NB4 (cell line): ENCODE measurements around the gene PRDM15.

ENCODE experiments used
- DNase-seq: peaks from one replicate; pipeline ENCODE4 v3.0.0; 2010; ENCODE audit warnings: low read depth
- H3K4me3 ChIP-seq: one replicate; pipeline ENCODE4 v1.5.1; 2011; ENCODE audit warnings: mild to moderate bottlenecking, low read depth, low read length, moderate library complexity
- CTCF ChIP-seq: IDR thresholded peaks from one replicate; pipeline ENCODE4 v1.5.1; 2012; ENCODE audit warnings: low read depth, low read length
- MAX ChIP-seq: IDR thresholded peaks from 2 replicates; pipeline ENCODE4 v1.6.1; 2011; ENCODE audit warnings: low read depth, low read length
- MYC ChIP-seq: IDR thresholded peaks from 2 replicates; pipeline ENCODE4 v1.6.1; 2011; ENCODE audit warnings: low read depth, low read length
- POLR2A ChIP-seq: IDR thresholded peaks from 2 replicates; pipeline ENCODE4 v1.6.1; 2011; ENCODE audit warnings: mild to moderate bottlenecking; ENCODE audit not compliant: insufficient read length; ENCODE audit errors: extremely low read depth

The PRDM15 gene

GRCh38 chr21:41891132-41891531 is 12.0 kb upstream of the PRDM15 start:
- TF ChIP-seq MAX (no peak), MYC (no peak), CTCF (no peak), POLR2A (no peak)
- no peak overlapping the region for H3K4me3 ChIP-seq
- no peak for DNase-seq

GRCh38 chr21:41890355-41890754 is 11.2 kb upstream of the PRDM15 start:
- no peak for DNase-seq
- no peak overlapping the region for H3K4me3 ChIP-seq
- TF ChIP-seq MAX (no peak), POLR2A (no peak), MYC (no peak), CTCF (no peak)

- no peak for DNase-seq
- H3K4me3 ChIP-seq: no peak overlapping the region
- TF ChIP-seq MYC (no peak), MAX (no peak), CTCF (no peak), POLR2A (no peak)
These were observed 9.7 kb upstream of the PRDM15 start for GRCh38 chr21:41888749-41889376.

- H3K4me3 ChIP-seq: no peak overlapping the region
- no peak for TF ChIP-seq MAX
- no peak for TF ChIP-seq POLR2A
- TF ChIP-seq CTCF: no peak
- no peak for TF ChIP-seq MYC
- DNase-seq: no peak
These were observed 8.5 kb upstream of the PRDM15 start for GRCh38 chr21:41887667-41888066.

- H3K4me3 ChIP-seq: no peak overlapping the region
- TF ChIP-seq MAX (no peak), CTCF (no peak), MYC (no peak), POLR2A (no peak)
- no peak for DNase-seq
These were observed 7.2 kb upstream of the PRDM15 start for GRCh38 chr21:41886328-41886727.
